Prostate gland (tissue), 2 donors: ENCODE measurements around the gene POLG2. TPM values are rescaled to one million over a fixed set of nuclear protein-coding genes. Genes with fewer than 3 reads are reported as not detected.

Source experiments
- DNase-seq: peaks from one replicate; pipeline ENCODE4 v3.0.0-alpha.2; 2019; ENCODE audit warnings: low spot score
- H3K27ac ChIP-seq, 2 donors: fragments of 200-600 bp; sonication (generic); 2 replicates each; pipeline ENCODE4 v1.5.1; 2017 to 2019
- H3K27me3 ChIP-seq: fragments of 200-600 bp; sonication (generic); replicated peaks from 2 replicates; pipeline ENCODE4 v1.5.1; 2019; ENCODE audit not compliant: insufficient read depth
- H3K36me3 ChIP-seq, 2 donors: fragments of 200-600 bp; sonication (generic); 1 replicate in 1 of 2; 2 replicates in 1 of 2; pipeline versions ENCODE4 v1.5.1 to v1.8.1; 2017 to 2019
- H3K4me1 ChIP-seq: fragments of 200-600 bp; sonication (generic); replicated peaks from 2 replicates; pipeline ENCODE4 v1.5.1; 2019
- H3K4me3 ChIP-seq, 2 donors: fragments of 200-600 bp; sonication (generic); 2 replicates each; pipeline ENCODE4 v1.5.1; 2017 to 2019
- H3K9me3 ChIP-seq: fragments of 200-600 bp; sonication (generic); 2 replicates; pipeline ENCODE4 v1.5.1; 2017
- CTCF ChIP-seq, 4 experiments: fragments of 200-600 bp in 2 of 4; fragments of 450-650 bp in 2 of 4; sonication (generic) in 2 of 4; IDR thresholded peaks; 1 replicate in 3 of 4; 2 replicates in 1 of 4; pipeline ENCODE4 v1.5.1; 2016 to 2019; ENCODE audit warnings: antibody characterized with exemption in 4 of 4, mild to moderate bottlenecking in 2 of 4, moderate library complexity in 2 of 4
- POLR2A ChIP-seq: fragments of 450-650 bp; IDR thresholded peaks from one replicate; pipeline ENCODE4 v1.6.1; 2016; ENCODE audit warnings: antibody characterized with exemption, mild to moderate bottlenecking
- POLR2AphosphoS5 ChIP-seq: sonication (generic); formaldehyde crosslinking; IDR thresholded peaks from one replicate; pipeline ENCODE4 v1.6.1; 2017; ENCODE audit warnings: antibody characterized with exemption
- WGBS: methylation state at CpG from one replicate; pipeline ENCODE4 v1.1.5; 2018; 5-methylcytosine and 5-hydroxymethylcytosine counted together
- intact Hi-C: fragments of 100-400 bp; cut with DNase I; formaldehyde crosslinking; loops from one replicate; pipeline ENCODE4 v1.14.2; 2022
- total RNA-seq, 2 donors: library from RNA; depleted of rRNA; stranded (reverse); fragments of >200 nt; gene quantifications; one replicate each; pipeline ENCODE4 v1.1.0, GENCODE V29; 2016

Gene POLG2
- total RNA-seq, 2 donors from 2014 or later: 5.3 to 9.7 TPM

GRCh38 chr17:64519601-64520000 is 22.7 kb upstream of the POLG2 start:
- no peaks in the 10 kb centered on the region for H3K36me3 ChIP-seq
- no peaks in the 10 kb centered on the region for H3K27me3 ChIP-seq
- TF ChIP-seq POLR2AphosphoS5 (no peak), CTCF (IDR thresholded peaks at IDR 0.05) (no peak), POLR2A (no peak)
- H3K4me3 ChIP-seq: no peak overlapping the region
- 93% methylated on average over 6 of the region's 6 CpGs for WGBS
- H3K27ac ChIP-seq: no peak overlapping the region
- no peak for DNase-seq
- intact Hi-C loops: no loop called here
- no peaks in the 10 kb centered on the region for H3K9me3 ChIP-seq
- H3K4me1 ChIP-seq: no peaks in the 10 kb centered on the region

DNA sequence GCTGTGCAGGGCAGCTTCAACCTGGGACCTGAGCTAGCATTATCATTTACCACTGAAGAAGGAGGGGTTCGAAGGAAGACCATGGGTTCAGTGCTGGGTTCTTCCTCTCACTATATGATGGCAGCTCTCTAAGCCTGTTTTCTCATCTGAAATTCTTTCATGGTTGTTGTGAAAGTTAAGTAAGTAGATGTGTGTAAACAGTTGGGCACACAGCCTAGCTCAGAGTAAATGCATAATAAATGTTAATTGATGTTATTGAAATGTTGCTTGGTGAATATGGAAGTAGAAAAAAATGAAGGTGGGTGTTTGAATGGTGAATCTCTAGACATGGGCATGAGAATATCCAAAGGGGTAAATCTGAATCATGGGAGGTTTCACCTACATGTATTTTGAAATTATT is 19.0 kb upstream of the POLG2 start:
- no peaks in the 10 kb centered on the region for H3K27me3 ChIP-seq
- no peak overlapping the region for H3K27ac ChIP-seq
- H3K36me3 ChIP-seq: no peaks in the 10 kb centered on the region
- TF ChIP-seq POLR2AphosphoS5 (no peak), CTCF (IDR thresholded peaks at IDR 0.05) (no peak), POLR2A (no peak)
- no peaks in the 10 kb centered on the region for H3K9me3 ChIP-seq
- no peak overlapping the region for H3K4me3 ChIP-seq
- 96% methylated on average over 1 of the region's 1 CpG for WGBS
- H3K4me1 ChIP-seq: no peaks in the 10 kb centered on the region
- intact Hi-C loops: no loop called here
- no peak for DNase-seq

DNA sequence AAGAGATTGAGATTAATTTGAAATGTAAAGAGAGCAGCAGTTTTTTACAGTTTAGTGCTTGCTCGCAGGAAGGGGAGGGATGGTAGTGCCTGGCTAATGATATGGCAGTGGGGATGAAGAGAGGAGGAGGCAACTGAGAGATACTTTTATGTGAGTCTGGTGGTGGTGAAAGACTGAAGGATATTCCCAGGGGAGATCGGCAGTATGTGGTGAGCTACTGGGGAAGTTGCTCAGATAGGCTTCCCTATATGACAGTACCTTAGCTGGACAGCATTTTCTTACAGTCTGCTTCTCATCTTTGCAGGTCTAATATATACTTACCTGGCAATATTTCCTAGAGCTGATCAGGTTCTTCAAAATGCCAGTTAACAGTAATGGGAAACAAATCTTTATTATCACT is 18.6 kb upstream of the POLG2 start:
- Histone ChIP-seq H3K4me1 (no peaks in the 10 kb centered on the region), H3K9me3 (no peaks in the 10 kb centered on the region), H3K4me3 (no peak overlapping the region), H3K27ac (no peak overlapping the region), H3K36me3 (no peaks in the 10 kb centered on the region), H3K27me3 (no peaks in the 10 kb centered on the region)
- no peak for DNase-seq
- intact Hi-C loops: no loop called here
- TF ChIP-seq POLR2A (no peak), POLR2AphosphoS5 (no peak), CTCF (IDR thresholded peaks at IDR 0.05) (no peak)
- WGBS: 76% methylated on average over 2 of the region's 2 CpGs

DNA sequence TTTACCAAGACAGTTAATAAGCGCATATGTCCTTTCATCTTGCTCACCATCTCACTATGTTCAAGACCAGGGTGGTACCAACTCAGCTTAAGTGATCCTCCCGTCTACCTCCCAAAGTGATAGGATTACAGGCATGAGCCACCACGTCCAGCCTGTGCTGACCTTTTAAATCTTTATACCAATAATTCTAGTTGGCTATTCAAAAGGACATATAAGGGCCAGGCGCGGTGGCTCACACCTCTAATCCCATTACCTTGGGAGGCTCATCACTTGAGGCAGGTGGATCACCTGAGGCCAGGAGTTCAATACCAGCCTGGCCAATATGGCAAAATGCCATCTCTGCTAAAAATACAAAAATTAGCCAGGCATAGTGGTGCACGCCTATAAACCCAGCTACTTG is 12.3 kb upstream of the POLG2 start:
- no peak for DNase-seq
- Histone ChIP-seq H3K4me1 (peaks cover 3% of the 10 kb centered on the region), H3K9me3 (no peaks in the 10 kb centered on the region), H3K36me3 (no peaks in the 10 kb centered on the region), H3K27ac (no peak overlapping the region), H3K27me3 (no peaks in the 10 kb centered on the region), H3K4me3 (no peak overlapping the region)
- TF ChIP-seq POLR2A (no peak), POLR2AphosphoS5 (no peak), CTCF (IDR thresholded peaks at IDR 0.05) (no peak)
- 86% methylated on average over 6 of the region's 6 CpGs for WGBS
- intact Hi-C loops: loop anchor here (10.0 kb wide), 1 partner anchor 184 kb away; no protein-coding TSS in a partner anchor

- Histone ChIP-seq H3K36me3 (peaks cover 0 to under 1% of the 10 kb centered on the region in 2 donors), H3K4me1 (peaks cover 7% of the 10 kb centered on the region), H3K9me3 (no peaks in the 10 kb centered on the region), H3K27me3 (no peaks in the 10 kb centered on the region), H3K4me3 (peak overlapping the region in 1 of 2 donors; percentile 94), H3K27ac (no peak overlapping the region)
- no peak for TF ChIP-seq CTCF (IDR thresholded peaks at IDR 0.05)
- TF ChIP-seq POLR2A: no peak
- no peak for TF ChIP-seq POLR2AphosphoS5
- no peak for DNase-seq
- intact Hi-C loops: loop anchor here (10.0 kb wide), 1 partner anchor 184 kb away; no protein-coding TSS in a partner anchor
- 84% methylated on average over 2 of the region's 2 CpGs for WGBS
Measured at GRCh38 chr17:64508683-64509082, 11.8 kb upstream of the POLG2 start.
